Subcutaneous adipose tissue (tissue), 4 donors: Measurements from ENCODE around the gene CALN1. TPM values are rescaled to one million over a fixed set of nuclear protein-coding genes. Genes with fewer than 3 reads are reported as not detected.

Experiments
- CTCF ChIP-seq: fragments of 450-650 bp; IDR thresholded peaks from one replicate; pipeline ENCODE4 v1.5.1; 2016; ENCODE audit warnings: low read depth, mild to moderate bottlenecking, control low read depth, antibody characterized with exemption, moderate library complexity
- total RNA-seq, 4 donors: library from RNA; depleted of rRNA; stranded (reverse); fragments of >200 nt; gene quantifications; one replicate each; pipeline ENCODE4 v1.1.0, GENCODE V29; 2016

Gene CALN1
- total RNA-seq, 4 donors from 2014 or later, result 0.19 to 0.68 (median 0.22) TPM; not detected in 1

GRCh38 chr7:72219500-72219899 is 192.6 kb downstream of the CALN1 start:
- no peak for TF ChIP-seq CTCF

- TF ChIP-seq CTCF, result no peak
Observed at GRCh38 chr7:72217151-72217550, 195.0 kb downstream of the CALN1 start.

- TF ChIP-seq CTCF, result no peak
Observed at GRCh38 chr7:72213769-72214168, 198.4 kb downstream of the CALN1 start.

- TF ChIP-seq CTCF, result no peak
Observed at GRCh38 chr7:72213081-72213480, 199.1 kb downstream of the CALN1 start.

- no peak for TF ChIP-seq CTCF
Observed at GRCh38 chr7:72211175-72211574, 201.0 kb downstream of the CALN1 start.

- TF ChIP-seq CTCF, result no peak
Observed at GRCh38 chr7:72196176-72196575, 216.0 kb downstream of the CALN1 start.

GRCh38 chr7:72190919-72191318 is 221.2 kb downstream of the CALN1 start:
- no peak for TF ChIP-seq CTCF
